ENCODE data around the gene AP1M2.

The AP1M2 gene

GRCh38 chr19:10546817-10547216 is 40.3 kb downstream of the AP1M2 start:
- H3K4me2 ChIP-seq (ENCODE audit: low read length): no peak overlapping the region
- H4K20me1 ChIP-seq (ENCODE audit: insufficient read depth, low read length): no peaks in the 10 kb centered on the region
- H3K27me3 ChIP-seq (ENCODE audit: insufficient read depth, low read length): no peaks in the 10 kb centered on the region
- H3K9me3 ChIP-seq (ENCODE audit: low read length): no peaks in the 10 kb centered on the region
- H3K36me3 ChIP-seq (ENCODE audit: insufficient read depth, low read length): peaks cover 39% of the 10 kb centered on the region
- TF ChIP-seq CTCF (IDR thresholded peaks at IDR 0.05; ENCODE audit: low read length): no peak
- no peak for TF ChIP-seq EZH2 (IDR thresholded peaks at IDR 0.05; ENCODE audit: borderline replicate concordance, low read length)
- H3K79me2 ChIP-seq (ENCODE audit: insufficient read depth, low read length): peaks cover 9% of the 10 kb centered on the region; the same call in 1 of the 2 replicates
- H2AFZ ChIP-seq (ENCODE audit: low read length): no peak overlapping the region
- no peak overlapping the region for H3K27ac ChIP-seq (ENCODE audit: low read depth, low read length, poor library complexity, severe bottlenecking)
- no peaks in the 10 kb centered on the region for H3F3A ChIP-seq (ENCODE audit: insufficient read depth, low read length)
- H3K4me1 ChIP-seq (ENCODE audit: insufficient read depth, low read length, severe bottlenecking): peaks cover 11% of the 10 kb centered on the region
- no peak overlapping the region for H3K9ac ChIP-seq (ENCODE audit: low read length)
- H3K4me3 ChIP-seq (ENCODE audit: low read depth, low read length, poor library complexity, severe bottlenecking): no peak overlapping the region
- no peaks in the 10 kb centered on the region for H3K9me2 ChIP-seq (ENCODE audit: low read depth, low read length)

- Histone ChIP-seq H3K27me3 (ENCODE audit: insufficient read depth, low read length) (no peaks in the 10 kb centered on the region), H3K36me3 (ENCODE audit: insufficient read depth, low read length) (peaks cover 22% of the 10 kb centered on the region), H3K27ac (ENCODE audit: low read depth, low read length, poor library complexity, severe bottlenecking) (peak overlapping the region; percentile 59), H3F3A (ENCODE audit: insufficient read depth, low read length) (no peaks in the 10 kb centered on the region), H3K4me3 (ENCODE audit: low read depth, low read length, poor library complexity, severe bottlenecking) (peak overlapping the region; percentile 94), H3K4me1 (ENCODE audit: insufficient read depth, low read length, severe bottlenecking) (peaks cover 11% of the 10 kb centered on the region), H3K9ac (ENCODE audit: low read length) (peak overlapping the region; percentile 89), H3K9me3 (ENCODE audit: low read length) (no peaks in the 10 kb centered on the region), H3K79me2 (ENCODE audit: insufficient read depth, low read length) (peaks cover 9% of the 10 kb centered on the region; the same call in 1 of the 2 replicates), H3K9me2 (ENCODE audit: low read depth, low read length) (no peaks in the 10 kb centered on the region), H2AFZ (ENCODE audit: low read length) (no peak overlapping the region), H4K20me1 (ENCODE audit: insufficient read depth, low read length) (no peaks in the 10 kb centered on the region), H3K4me2 (ENCODE audit: low read length) (peak overlapping the region; percentile 95)
- no peak for TF ChIP-seq EZH2 (IDR thresholded peaks at IDR 0.05; ENCODE audit: borderline replicate concordance, low read length)
- TF ChIP-seq CTCF (IDR thresholded peaks at IDR 0.05; ENCODE audit: low read length): no peak
Observed at GRCh38 chr19:10544753-10545251, 42.3 kb downstream of the AP1M2 start.

- no peaks in the 10 kb centered on the region for H3K27me3 ChIP-seq (ENCODE audit: insufficient read depth, low read length)
- H3K27ac ChIP-seq (ENCODE audit: low read depth, low read length, poor library complexity, severe bottlenecking): peak overlapping the region; percentile 59
- H2AFZ ChIP-seq (ENCODE audit: low read length): no peak overlapping the region
- H3K4me2 ChIP-seq (ENCODE audit: low read length): peak overlapping the region; percentile 95
- no peaks in the 10 kb centered on the region for H4K20me1 ChIP-seq (ENCODE audit: insufficient read depth, low read length)
- peak overlapping the region; percentile 89 for H3K9ac ChIP-seq (ENCODE audit: low read length)
- no peaks in the 10 kb centered on the region for H3K9me3 ChIP-seq (ENCODE audit: low read length)
- H3F3A ChIP-seq (ENCODE audit: insufficient read depth, low read length): no peaks in the 10 kb centered on the region
- peaks cover 18% of the 10 kb centered on the region; the same call in 1 of the 2 replicates for H3K36me3 ChIP-seq (ENCODE audit: insufficient read depth, low read length)
- H3K79me2 ChIP-seq (ENCODE audit: insufficient read depth, low read length): peaks cover 9% of the 10 kb centered on the region; the same call in 1 of the 2 replicates
- peaks cover 11% of the 10 kb centered on the region for H3K4me1 ChIP-seq (ENCODE audit: insufficient read depth, low read length, severe bottlenecking)
- H3K4me3 ChIP-seq (ENCODE audit: low read depth, low read length, poor library complexity, severe bottlenecking): peak overlapping the region; percentile 94
- H3K9me2 ChIP-seq (ENCODE audit: low read depth, low read length): no peaks in the 10 kb centered on the region
- no peak for TF ChIP-seq EZH2 (IDR thresholded peaks at IDR 0.05; ENCODE audit: borderline replicate concordance, low read length)
- no peak for TF ChIP-seq CTCF (IDR thresholded peaks at IDR 0.05; ENCODE audit: low read length)
Observed at GRCh38 chr19:10544242-10544752, 42.8 kb downstream of the AP1M2 start.

Data from OCI-LY1 (cell line).